ENCODE results near the gene MAMLD1.
A peak's percentile ranks its signal among the peaks of the same experiment; 100 is the strongest.

MAMLD1 gene

DNA sequence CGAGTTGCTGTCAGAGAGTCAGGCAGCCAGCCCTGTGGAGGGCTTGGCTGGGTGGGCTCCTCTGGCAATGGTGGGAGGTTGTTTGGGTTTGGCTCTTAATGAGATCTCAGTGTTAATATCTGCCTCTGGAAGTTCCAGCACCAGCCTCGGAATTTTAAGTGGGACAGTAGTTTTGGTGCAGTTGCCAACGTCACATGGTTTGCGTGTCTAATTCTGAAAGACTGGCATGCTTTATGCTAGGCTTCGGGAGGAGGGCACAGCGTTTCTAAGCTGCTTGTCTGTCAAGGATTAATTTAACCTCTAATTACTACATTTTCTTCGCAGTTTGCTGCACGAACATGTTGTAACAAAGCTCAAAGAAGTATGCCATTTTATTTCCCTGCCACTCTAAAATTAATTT is 9.2 kb downstream of the MAMLD1 start:
- in situ Hi-C loops (cut with HindIII; ENCODE audit: low sequenced_read_pairs) = no loop called here
- DNase-seq (ENCODE audit: low read depth, low spot score) = no peak

DNA sequence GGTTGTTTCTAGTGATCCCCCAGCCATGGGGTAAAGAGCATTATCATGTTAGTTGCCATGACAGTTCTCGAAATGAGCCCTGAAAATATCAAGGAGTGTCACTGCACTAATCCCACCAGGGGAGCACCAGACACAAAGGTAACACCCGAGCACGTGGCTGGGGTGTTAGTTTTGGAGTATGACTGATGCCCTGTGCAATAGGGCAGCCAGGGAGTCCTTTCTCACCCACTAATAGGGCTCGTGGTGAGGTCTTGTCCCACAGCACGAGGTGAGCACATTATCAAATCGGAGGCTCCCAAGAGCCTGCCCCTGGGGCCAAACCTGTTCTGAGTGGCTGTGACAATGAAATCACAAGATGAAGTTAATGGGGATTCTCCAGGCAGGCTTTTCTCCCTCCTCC is 9.6 kb downstream of the MAMLD1 start:
- no peak for DNase-seq (ENCODE audit: low read depth, low spot score)
- H3K4me3 ChIP-seq (ENCODE audit: low read depth, low read length) = no peak overlapping the region
- no peak for TF ChIP-seq CTCF (IDR thresholded peaks at IDR 0.05; ENCODE audit: low read depth, low read length)
- in situ Hi-C loops (cut with HindIII; ENCODE audit: low sequenced_read_pairs) = no loop called here

More for the DNA sequence above, 9.2 kb downstream of the MAMLD1 start:
- H3K4me3 ChIP-seq (ENCODE audit: low read depth, low read length) = no peak overlapping the region
- no peak for TF ChIP-seq CTCF (IDR thresholded peaks at IDR 0.05; ENCODE audit: low read depth, low read length)

DNA sequence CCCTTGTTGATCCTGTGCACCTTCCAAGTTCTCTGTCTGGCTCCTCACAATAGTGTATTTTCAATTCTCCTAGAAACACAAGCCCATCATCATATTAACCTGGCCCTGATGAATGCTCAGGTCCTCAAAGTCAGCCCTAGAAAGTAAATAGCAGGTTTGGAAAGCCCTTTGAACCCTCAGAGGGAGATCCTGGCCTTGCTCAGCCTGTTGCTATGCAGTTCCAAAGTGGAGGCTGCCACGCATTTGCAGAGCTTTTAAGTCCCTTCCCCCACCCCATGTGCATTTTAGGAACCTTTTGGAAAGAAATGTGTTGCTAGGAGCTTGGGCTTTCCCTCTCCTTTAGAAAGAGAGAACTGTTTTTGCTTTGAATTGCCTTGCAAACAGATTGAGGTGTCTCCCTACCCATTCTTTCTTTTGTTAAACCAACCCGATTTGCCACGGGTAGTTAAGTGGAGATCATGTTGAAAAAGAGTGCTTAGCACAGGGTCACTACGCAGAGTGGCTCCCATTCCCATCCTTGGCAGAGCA is 12.2 kb downstream of the MAMLD1 start:
- TF ChIP-seq CTCF (IDR thresholded peaks at IDR 0.05; ENCODE audit: low read depth, low read length) = no peak
- in situ Hi-C loops (cut with HindIII; ENCODE audit: low sequenced_read_pairs) = no loop called here

DNA sequence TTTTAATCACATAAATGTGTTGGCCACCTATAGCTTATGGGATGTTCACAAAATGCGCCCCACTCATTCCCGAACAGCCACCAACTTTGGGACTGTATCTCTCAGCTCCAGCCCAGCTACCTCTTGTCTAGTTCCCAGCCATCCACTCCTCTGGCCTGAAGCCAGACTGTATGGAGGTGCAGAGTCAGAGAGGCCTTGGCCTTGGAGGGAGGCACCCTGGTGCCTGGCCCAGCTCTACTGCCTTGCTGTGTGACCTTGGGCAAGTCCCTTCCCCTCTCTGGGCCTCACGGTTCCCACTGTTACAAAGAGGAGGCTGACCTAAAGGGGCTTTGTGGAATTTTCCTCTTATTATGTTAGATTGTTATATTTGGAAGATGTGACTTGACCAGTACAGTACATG is 13.9 kb downstream of the MAMLD1 start:
- no peak for TF ChIP-seq CTCF (IDR thresholded peaks at IDR 0.05; ENCODE audit: low read depth, low read length)
- in situ Hi-C loops (cut with HindIII; ENCODE audit: low sequenced_read_pairs) = no loop called here
- no peak for DNase-seq (ENCODE audit: low read depth, low spot score)
- no peak overlapping the region for H3K4me3 ChIP-seq (ENCODE audit: low read depth, low read length)

More for the DNA sequence above, 12.2 kb downstream of the MAMLD1 start:
- no peak for DNase-seq (ENCODE audit: low read depth, low spot score)
- H3K4me3 ChIP-seq (ENCODE audit: low read depth, low read length) = no peak overlapping the region

GRCh38 chrX:150405006-150405405 is 41.9 kb downstream of the MAMLD1 start:
- DNase-seq (ENCODE audit: low read depth, low spot score) = no peak
- no peak for TF ChIP-seq CTCF (IDR thresholded peaks at IDR 0.05; ENCODE audit: low read depth, low read length)
- H3K4me3 ChIP-seq (ENCODE audit: low read depth, low read length) = no peak overlapping the region
- in situ Hi-C loops (cut with HindIII; ENCODE audit: low sequenced_read_pairs) = no loop called here

DNA sequence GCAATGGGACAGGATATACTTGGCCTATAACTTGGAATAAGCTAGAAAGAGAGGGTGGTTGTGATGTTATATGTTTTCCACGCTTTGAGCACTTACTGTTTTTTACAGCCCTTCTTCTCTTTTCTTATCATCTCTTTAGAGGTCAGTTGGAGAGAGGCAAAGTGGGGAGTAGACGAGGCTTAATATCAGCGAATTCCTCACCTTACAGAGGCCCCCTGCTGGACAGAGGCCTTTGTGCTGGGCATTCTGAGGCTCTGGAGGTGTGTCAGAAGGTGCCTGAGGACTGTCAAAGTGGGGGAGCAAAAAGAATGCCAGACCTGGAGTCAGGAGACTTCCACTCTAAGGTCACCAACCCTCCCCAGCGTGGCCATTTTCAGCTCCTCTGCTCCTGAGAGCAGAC is 42.5 kb downstream of the MAMLD1 start:
- H3K4me3 ChIP-seq (ENCODE audit: low read depth, low read length) = no peak overlapping the region
- no peak for DNase-seq (ENCODE audit: low read depth, low spot score)
- peak; percentile 27 for TF ChIP-seq CTCF (IDR thresholded peaks at IDR 0.05; ENCODE audit: low read depth, low read length)
- in situ Hi-C loops (cut with HindIII; ENCODE audit: low sequenced_read_pairs) = no loop called here

GRCh38 chrX:150406596-150406995 is 43.5 kb downstream of the MAMLD1 start:
- in situ Hi-C loops (cut with HindIII; ENCODE audit: low sequenced_read_pairs) = no loop called here
- H3K4me3 ChIP-seq (ENCODE audit: low read depth, low read length) = no peak overlapping the region
- TF ChIP-seq CTCF (IDR thresholded peaks at IDR 0.05; ENCODE audit: low read depth, low read length) = no peak
- no peak for DNase-seq (ENCODE audit: low read depth, low spot score)
